GM13976 (cell line): ENCODE data around the gene SLC35B2.
A peak's percentile ranks its signal among the peaks of the same experiment; 100 is the strongest.

Experiments used
- DNase-seq: peaks from one replicate; pipeline ENCODE4 v3.0.0; 2012; ENCODE audit warnings: low spot score
- in situ Hi-C: fragments of 300-500 bp; cut with MboI; formaldehyde crosslinking; loops from one replicate; pipeline ENCODE4 v1.12.0; 2022; ENCODE audit warnings: low sequenced_read_pairs, mixed read lengths, inconsistent platforms; ENCODE audit not compliant: unreplicated experiment
- TF ChIP-seq, protein P1 (sequence below): IDR thresholded peaks from 2 replicates; pipeline ENCODE4 v1.5.1; 2012; ENCODE audit warnings: borderline replicate concordance, mild to moderate bottlenecking; ENCODE audit not compliant: insufficient read depth; ENCODE audit errors: extremely low read depth, missing control alignments, control extremely low read depth

Gene SLC35B2

DNA sequence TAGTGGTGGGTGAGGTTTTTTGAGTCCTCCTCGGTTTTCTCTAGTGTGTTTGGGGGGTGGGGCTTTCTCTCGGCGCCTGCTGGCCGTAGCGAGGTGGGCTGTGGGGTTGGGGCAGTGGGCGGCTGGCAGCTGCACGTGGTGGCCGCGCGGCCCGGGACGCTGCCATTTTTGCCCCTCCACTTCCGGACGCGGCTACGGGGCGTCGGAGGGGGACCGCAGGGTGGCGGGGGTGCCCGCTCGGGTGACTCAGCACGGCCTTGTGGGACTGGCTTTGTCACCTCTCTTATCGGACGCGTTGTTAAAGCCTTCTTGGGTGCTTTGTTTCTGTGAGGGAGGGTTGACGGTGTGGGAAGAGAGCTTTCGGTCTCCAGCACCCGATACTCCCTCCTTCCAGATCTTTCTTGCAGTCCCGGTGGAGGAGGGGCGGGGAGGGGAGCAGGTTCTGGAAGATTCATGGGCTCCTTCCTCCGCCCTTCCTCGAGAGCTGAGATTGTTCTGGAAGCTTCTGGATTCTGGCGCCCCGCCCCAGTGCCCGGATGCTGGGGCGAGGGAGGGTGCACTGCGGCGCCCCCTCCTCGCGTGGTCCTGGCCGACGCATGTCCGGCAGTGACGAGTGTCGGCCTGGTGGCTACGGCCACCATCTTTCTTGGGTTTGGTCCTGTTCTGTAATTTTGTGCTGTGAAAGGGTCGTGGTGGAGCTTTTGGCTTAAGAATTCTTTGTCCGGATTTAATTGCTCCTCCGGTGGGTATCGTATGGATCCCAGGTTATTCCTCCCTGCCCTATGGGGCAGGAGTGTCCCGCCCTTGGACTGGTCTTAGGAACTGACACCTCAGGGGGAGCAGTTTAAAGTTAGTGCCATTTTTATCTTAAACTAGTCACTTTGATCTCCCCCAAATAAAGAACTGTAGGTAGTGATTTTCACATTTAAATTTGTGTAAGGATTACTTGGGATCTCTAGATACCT lies 9.7 kb downstream of the SLC35B2 start:
- no peak for DNase-seq
- in situ Hi-C loops = no loop called here

DNA sequence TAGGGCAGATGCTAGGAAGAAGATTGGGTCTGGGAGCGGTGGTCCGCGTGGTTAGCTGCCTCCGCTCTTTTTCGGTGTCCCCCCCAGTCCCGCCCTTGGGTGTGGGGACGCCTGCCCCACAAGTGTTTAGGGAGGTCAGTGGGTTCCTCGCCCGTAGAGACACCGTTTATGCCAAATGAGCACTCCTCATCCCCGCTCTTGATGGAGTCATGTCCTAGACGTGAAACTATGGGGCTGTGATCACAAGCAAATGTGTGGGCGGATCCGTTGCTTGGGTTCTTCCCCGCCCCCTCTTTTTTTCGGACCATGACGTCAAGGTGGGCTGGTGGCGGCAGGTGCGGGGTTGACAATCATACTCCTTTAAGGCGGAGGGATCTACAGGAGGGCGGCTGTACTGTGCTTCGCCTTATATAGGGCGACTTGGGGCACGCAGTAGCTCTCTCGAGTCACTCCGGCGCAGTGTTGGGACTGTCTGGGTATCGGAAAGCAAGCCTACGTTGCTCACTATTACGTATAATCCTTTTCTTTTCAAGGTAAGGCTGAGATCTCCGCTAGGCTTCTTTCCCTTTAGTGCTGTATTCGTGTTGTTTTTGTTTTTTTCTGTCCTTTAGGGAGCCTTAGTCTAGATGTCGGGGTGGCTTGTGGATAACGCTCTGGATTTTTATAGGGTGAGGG lies 10.5 kb downstream of the SLC35B2 start, which contains the start of gene HSP90AB1:
Gene HSP90AB1 (plus strand): TSS at position 439 of the 675 bp plus-strand sequence. CDS start 1,529 bp downstream, outside the sequence.
- in situ Hi-C loops = no loop called here
- peak; percentile 94 for DNase-seq
- TF ChIP-seq, protein P1, sequence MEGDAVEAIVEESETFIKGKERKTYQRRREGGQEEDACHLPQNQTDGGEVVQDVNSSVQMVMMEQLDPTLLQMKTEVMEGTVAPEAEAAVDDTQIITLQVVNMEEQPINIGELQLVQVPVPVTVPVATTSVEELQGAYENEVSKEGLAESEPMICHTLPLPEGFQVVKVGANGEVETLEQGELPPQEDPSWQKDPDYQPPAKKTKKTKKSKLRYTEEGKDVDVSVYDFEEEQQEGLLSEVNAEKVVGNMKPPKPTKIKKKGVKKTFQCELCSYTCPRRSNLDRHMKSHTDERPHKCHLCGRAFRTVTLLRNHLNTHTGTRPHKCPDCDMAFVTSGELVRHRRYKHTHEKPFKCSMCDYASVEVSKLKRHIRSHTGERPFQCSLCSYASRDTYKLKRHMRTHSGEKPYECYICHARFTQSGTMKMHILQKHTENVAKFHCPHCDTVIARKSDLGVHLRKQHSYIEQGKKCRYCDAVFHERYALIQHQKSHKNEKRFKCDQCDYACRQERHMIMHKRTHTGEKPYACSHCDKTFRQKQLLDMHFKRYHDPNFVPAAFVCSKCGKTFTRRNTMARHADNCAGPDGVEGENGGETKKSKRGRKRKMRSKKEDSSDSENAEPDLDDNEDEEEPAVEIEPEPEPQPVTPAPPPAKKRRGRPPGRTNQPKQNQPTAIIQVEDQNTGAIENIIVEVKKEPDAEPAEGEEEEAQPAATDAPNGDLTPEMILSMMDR = no peak

More for the DNA sequence above, 9.7 kb downstream of the SLC35B2 start:
- TF ChIP-seq, protein P1 = no peak

DNA sequence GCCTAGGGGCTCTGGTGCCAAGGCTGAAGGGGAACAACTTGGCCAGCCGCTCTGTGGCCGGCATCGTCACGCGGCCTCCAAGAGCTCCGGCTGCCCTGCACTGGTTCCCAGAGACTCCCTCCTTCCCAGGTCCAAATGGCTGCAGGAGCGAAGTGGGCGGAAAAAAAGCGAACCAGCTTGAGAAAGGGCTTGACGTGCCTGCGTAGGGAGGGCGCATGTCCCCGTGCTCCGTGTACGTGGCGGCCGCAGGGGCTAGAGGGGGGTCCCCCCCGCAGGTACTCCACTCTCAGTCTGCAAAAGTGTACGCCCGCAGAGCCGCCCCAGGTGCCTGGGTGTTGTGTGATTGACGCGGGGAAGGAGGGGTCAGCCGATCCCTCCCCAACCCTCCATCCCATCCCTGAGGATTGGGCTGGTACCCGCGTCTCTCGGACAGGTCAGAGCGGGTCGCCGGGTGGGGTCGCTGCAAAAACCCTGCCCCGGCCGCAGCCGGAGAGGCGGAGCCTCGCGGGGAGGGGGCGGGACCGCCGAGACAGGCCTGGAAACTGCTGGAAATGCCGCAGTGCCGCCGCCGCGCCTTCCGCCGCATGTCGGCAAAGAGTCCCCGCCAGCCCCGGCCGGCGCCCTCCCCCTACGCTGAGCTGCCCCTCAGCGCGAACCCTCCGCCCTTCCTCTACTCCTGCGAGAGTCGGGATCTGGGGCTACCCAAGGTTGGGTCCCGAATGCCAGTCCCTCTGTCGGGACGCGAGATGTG lies 11.2 kb downstream of the SLC35B2 start:
- peak; percentile 89 for DNase-seq
- TF ChIP-seq, protein P1 = peak; percentile 59
- in situ Hi-C loops = no loop called here

DNA sequence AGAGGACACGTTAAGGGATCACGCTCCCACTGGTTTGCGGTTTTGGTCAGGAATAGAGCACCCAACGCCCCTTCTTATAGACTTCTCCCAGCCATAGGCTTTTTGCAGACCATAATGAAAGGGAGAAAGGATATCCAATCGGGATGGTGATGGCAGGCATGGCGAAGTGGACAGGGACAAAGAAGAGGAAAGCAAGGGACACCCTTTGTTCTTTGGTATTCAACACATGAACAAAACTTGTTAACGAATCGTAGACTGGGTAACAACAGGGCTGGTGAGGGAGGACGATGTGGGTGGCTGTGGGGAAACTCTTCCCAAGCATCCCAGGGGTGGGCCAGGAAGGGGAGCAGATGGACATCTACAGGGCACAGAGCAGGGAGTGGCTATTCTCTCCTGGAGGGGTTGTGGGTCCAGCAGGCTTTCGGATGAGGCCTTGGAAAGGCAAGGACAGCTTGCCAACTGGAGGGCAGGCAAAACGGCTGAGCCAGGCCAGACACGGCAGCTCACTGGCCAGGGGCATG lies 11.9 kb downstream of the SLC35B2 start:
- DNase-seq = no peak
- TF ChIP-seq, protein P1 = no peak
- in situ Hi-C loops = no loop called here

DNA sequence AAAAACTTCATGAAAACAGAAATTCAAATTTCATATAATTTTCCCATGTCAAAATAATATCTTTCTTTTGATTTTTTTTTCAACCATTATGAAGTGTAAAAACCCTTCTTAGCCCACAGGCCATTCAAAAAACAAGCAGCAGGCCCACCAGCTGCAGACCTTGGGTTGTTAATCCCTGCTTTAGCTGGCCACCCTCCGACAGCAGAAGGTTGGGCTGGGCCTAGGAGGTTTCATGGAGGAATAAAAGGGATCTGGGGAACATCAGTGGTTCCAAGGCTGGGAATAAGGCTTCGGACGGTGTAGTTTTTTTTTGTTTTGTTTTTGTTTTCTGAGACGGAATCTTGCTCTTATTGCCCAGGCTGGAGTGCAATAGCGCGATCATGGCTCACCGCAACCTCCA lies 14.0 kb downstream of the SLC35B2 start:
- in situ Hi-C loops = no loop called here
- no peak for DNase-seq
- TF ChIP-seq, protein P1 = no peak
